CD4-positive, alpha-beta memory T cell (primary cell): Measurements from ENCODE around the gene SRSF5. TPM values are rescaled to one million over a fixed set of nuclear protein-coding genes. Genes with fewer than 3 reads are reported as not detected.
A peak's percentile ranks its signal among the peaks of the same experiment; 100 is the strongest.
"Not testable (repeated sequence)": the region's sequence is repeated elsewhere in the genome, so short reads cannot be mapped to it uniquely, and the experiment has no call there.

ENCODE experiments used
- CTCF ChIA-PET: fragments of 350-600 bp; sonication (Branson Sonifier 250); formaldehyde crosslinking; loops from one replicate; lab custom pipeline; 2021; ENCODE audit warnings: inconsistent platforms; ENCODE audit not compliant: partially characterized antibody; lab: Charles Lee
- POLR2A ChIA-PET: fragments of 350-600 bp; sonication (Branson Sonifier 250); formaldehyde crosslinking; loops from one replicate; lab custom pipeline; 2021; ENCODE audit not compliant: partially characterized antibody; lab: Charles Lee
- DNase-seq, 5 donors: peaks; one replicate each; pipeline versions ENCODE4 v3.0.0 to v3.0.0-alpha.2; 2020 to 2022; ENCODE audit warnings: mixed read lengths in 1 of 5
- H3K27ac ChIP-seq: one replicate; pipeline ENCODE4 v1.7.0; 2013; ENCODE audit warnings: low read depth, low read length
- H3K27me3 ChIP-seq: 2 replicates; pipeline ENCODE4 v1.7.0; 2013; ENCODE audit warnings: mild to moderate bottlenecking, low read length, moderate library complexity; ENCODE audit not compliant: insufficient read depth
- H3K36me3 ChIP-seq: 2 replicates; pipeline ENCODE4 v1.7.0; 2013; ENCODE audit warnings: mild to moderate bottlenecking, low read length, moderate library complexity; ENCODE audit not compliant: insufficient read depth
- H3K4me1 ChIP-seq: 2 replicates; pipeline ENCODE4 v1.7.0; 2013; ENCODE audit warnings: mild to moderate bottlenecking, low read length, moderate library complexity; ENCODE audit not compliant: insufficient read depth
- H3K4me3 ChIP-seq, 2 donors: one replicate each; pipeline ENCODE4 v1.7.0; 2013; ENCODE audit warnings: low read length in 2 of 2, mild to moderate bottlenecking in 1 of 2
- H3K9me3 ChIP-seq, 2 donors: one replicate each; pipeline ENCODE4 v1.7.0; 2013; ENCODE audit warnings: low read length in 2 of 2, control low read depth in 1 of 2; ENCODE audit not compliant: control insufficient read depth in 1 of 2
- H3K27ac Mint-ChIP-seq, 7 donors: one replicate each; pipeline ENCODE4 v1.8.0; 2020 to 2021; ENCODE audit warnings: mixed read lengths in 7 of 7, mild to moderate bottlenecking in 6 of 7, inconsistent platforms in 3 of 7, moderate library complexity in 3 of 7
- H3K27me3 Mint-ChIP-seq, 2 donors: one replicate each; pipeline ENCODE4 v1.8.0; 2020 to 2021; ENCODE audit warnings: mixed read lengths in 2 of 2
- H3K36me3 Mint-ChIP-seq, 2 donors: one replicate each; pipeline ENCODE4 v1.8.0; 2020 to 2021; ENCODE audit warnings: mixed read lengths in 2 of 2, inconsistent platforms in 1 of 2, mild to moderate bottlenecking in 1 of 2
- H3K4me1 Mint-ChIP-seq, 4 donors: one replicate each; pipeline ENCODE4 v1.8.0; 2020 to 2021; ENCODE audit warnings: mixed read lengths in 4 of 4, mild to moderate bottlenecking in 1 of 4
- H3K4me3 Mint-ChIP-seq, 8 donors: one replicate each; pipeline ENCODE4 v1.8.0; 2020 to 2021; ENCODE audit warnings: mixed read lengths in 8 of 8, mild to moderate bottlenecking in 7 of 8, moderate library complexity in 6 of 8, inconsistent platforms in 3 of 8
- H3K9me3 Mint-ChIP-seq, 8 donors: one replicate each; pipeline ENCODE4 v1.8.0; 2020 to 2021; ENCODE audit warnings: mixed read lengths in 8 of 8, mild to moderate bottlenecking in 5 of 8, inconsistent platforms in 3 of 8, moderate library complexity in 1 of 8
- intact Hi-C: fragments of 100-400 bp; cut with micrococcal nuclease; formaldehyde crosslinking; loops from one replicate; pipeline ENCODE4 v1.15.1; 2023
- polyA plus RNA-seq, 2 donors: library from polyadenylated mRNA; unstranded; fragments of 300-500 nt; fragmentation: Illumina TruSeq; gene quantifications; one replicate each; pipeline ENCODE4 v1.2.3, GENCODE V29; 2021
- total RNA-seq, 2 experiments: library from RNA; stranded (reverse); gene quantifications; one replicate each; pipeline ENCODE4 v1.2.3, GENCODE V29; 2021

Gene SRSF5
- total and polyA plus RNA-seq, 4 experiments from 2014 or later = 920 to 1,159 (median 955) TPM

GRCh38 chr14:69812711-69813110 is 45.8 kb downstream of the SRSF5 start:
- H3K27me3 Mint-ChIP-seq = peaks cover 2 to 11% of the 10 kb centered on the region in 2 donors
- ChIA-PET CTCF (interaction anchor here (0.7 kb wide), 1 partner anchor 30 kb away, joined by 3 read pairs; no protein-coding TSS in a partner anchor), POLR2A (no interaction called here)
- H3K9me3 Mint-ChIP-seq = no peaks in the 10 kb centered on the region
- H3K4me1 Mint-ChIP-seq = no peaks in the 10 kb centered on the region
- Histone ChIP-seq H3K4me1 (no peaks in the 10 kb centered on the region), H3K36me3 (no peaks in the 10 kb centered on the region), H3K9me3 (no peaks in the 10 kb centered on the region), H3K4me3 (no peak overlapping the region), H3K27ac (no peak overlapping the region), H3K27me3 (no peaks in the 10 kb centered on the region)
- H3K36me3 Mint-ChIP-seq = no peaks in the 10 kb centered on the region
- H3K4me3 Mint-ChIP-seq = no peak overlapping the region
- intact Hi-C loops = no loop called here
- no peak for DNase-seq
- H3K27ac Mint-ChIP-seq = no peak overlapping the region

DNA sequence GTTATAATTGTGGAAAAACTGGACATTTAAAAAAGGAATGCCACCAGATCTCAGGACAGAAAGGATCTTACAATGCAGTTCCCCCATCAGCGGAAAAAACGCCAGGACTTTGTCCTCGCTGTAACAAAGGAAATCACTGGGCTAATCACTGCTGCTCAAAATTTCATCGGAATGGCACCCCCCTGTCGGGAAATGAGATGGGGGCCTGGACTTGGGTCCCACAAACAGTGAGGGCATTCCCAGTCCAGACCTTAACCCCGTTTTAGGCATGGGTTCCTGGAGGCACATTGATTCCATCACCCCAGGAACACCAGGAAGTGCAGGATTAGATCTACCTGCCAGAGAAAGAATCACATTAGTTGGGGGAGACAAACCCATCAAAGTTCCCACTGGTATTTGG is 46.4 kb downstream of the SRSF5 start:
- H3K27ac Mint-ChIP-seq, DNase-seq, H3K4me1 Mint-ChIP-seq, POLR2A ChIA-PET, H3K27ac ChIP-seq, H3K4me3 ChIP-seq, H3K36me3 ChIP-seq, H3K4me3 Mint-ChIP-seq, intact Hi-C loops, H3K9me3 ChIP-seq, H3K9me3 Mint-ChIP-seq, H3K36me3 Mint-ChIP-seq, H3K27me3 ChIP-seq, H3K4me1 ChIP-seq, H3K27me3 Mint-ChIP-seq: not testable (repeated sequence)
- CTCF ChIA-PET = interaction anchor here (0.7 kb wide), 1 partner anchor 30 kb away, joined by 3 read pairs; no protein-coding TSS in a partner anchor

- H3K4me1 ChIP-seq = no peaks in the 10 kb centered on the region
- Mint-ChIP-seq H3K36me3 (no peaks in the 10 kb centered on the region), H3K27me3 (peaks cover 4 to 10% of the 10 kb centered on the region in 2 donors), H3K4me3 (no peak overlapping the region), H3K4me1 (peaks cover 0 to 4% (median 2%) of the 10 kb centered on the region in 4 donors), H3K9me3 (no peaks in the 10 kb centered on the region), H3K27ac (no peak overlapping the region)
- no peak overlapping the region for H3K4me3 ChIP-seq
- POLR2A ChIA-PET = no interaction called here
- no peaks in the 10 kb centered on the region for H3K9me3 ChIP-seq
- no peaks in the 10 kb centered on the region for H3K36me3 ChIP-seq
- CTCF ChIA-PET = interaction anchor here (0.7 kb wide), 1 partner anchor 11 kb away, joined by 3 read pairs; no protein-coding TSS in a partner anchor
- H3K27ac ChIP-seq = no peak overlapping the region
- DNase-seq = no peak
- H3K27me3 ChIP-seq = no peaks in the 10 kb centered on the region
- intact Hi-C loops = no loop called here
These were observed 47.5 kb downstream of the SRSF5 start for GRCh38 chr14:69814397-69814796.

GRCh38 chr14:69815556-69815955 is 48.6 kb downstream of the SRSF5 start:
- Mint-ChIP-seq H3K27ac (no peak overlapping the region), H3K4me3 (no peak overlapping the region), H3K27me3 (peaks cover 4 to 9% of the 10 kb centered on the region in 2 donors), H3K36me3 (no peaks in the 10 kb centered on the region), H3K4me1 (peaks cover 0 to 4% (median 2%) of the 10 kb centered on the region in 4 donors), H3K9me3 (no peaks in the 10 kb centered on the region)
- H3K36me3 ChIP-seq = no peaks in the 10 kb centered on the region
- no peak overlapping the region for H3K27ac ChIP-seq
- CTCF ChIA-PET = no interaction called here
- H3K9me3 ChIP-seq = no peaks in the 10 kb centered on the region
- H3K4me3 ChIP-seq = no peak overlapping the region
- POLR2A ChIA-PET = no interaction called here
- no peak for DNase-seq
- no peaks in the 10 kb centered on the region for H3K27me3 ChIP-seq
- no peaks in the 10 kb centered on the region for H3K4me1 ChIP-seq
- intact Hi-C loops = no loop called here

- intact Hi-C loops = no loop called here
- POLR2A ChIA-PET = no interaction called here
These were observed 49.3 kb downstream of the SRSF5 start for GRCh38 chr14:69816216-69816615.

GRCh38 chr14:69818758-69819191 is 51.8 kb downstream of the SRSF5 start:
- H3K27me3 Mint-ChIP-seq = peaks cover 4 to 7% of the 10 kb centered on the region in 2 donors
- POLR2A ChIA-PET = no interaction called here

More at GRCh38 chr14:69816216-69816615, 49.3 kb downstream of the SRSF5 start:
- H3K27ac ChIP-seq = no peak overlapping the region
- no peaks in the 10 kb centered on the region for H3K9me3 ChIP-seq
- Mint-ChIP-seq H3K4me1 (peaks cover 0 to 4% (median 2%) of the 10 kb centered on the region in 4 donors), H3K4me3 (no peak overlapping the region), H3K36me3 (no peaks in the 10 kb centered on the region), H3K9me3 (no peaks in the 10 kb centered on the region), H3K27ac (no peak overlapping the region), H3K27me3 (peaks cover 6 to 7% of the 10 kb centered on the region in 2 donors)
- H3K27me3 ChIP-seq = no peaks in the 10 kb centered on the region
- H3K4me3 ChIP-seq = no peak overlapping the region
- no peaks in the 10 kb centered on the region for H3K36me3 ChIP-seq
- no peaks in the 10 kb centered on the region for H3K4me1 ChIP-seq
- no peak for DNase-seq
- CTCF ChIA-PET = no interaction called here

GRCh38 chr14:69819607-69820006 is 52.7 kb downstream of the SRSF5 start:
- Histone ChIP-seq H3K9me3 (no peaks in the 10 kb centered on the region), H3K27ac (no peak overlapping the region), H3K27me3 (no peaks in the 10 kb centered on the region), H3K4me1 (no peaks in the 10 kb centered on the region), H3K36me3 (no peaks in the 10 kb centered on the region), H3K4me3 (no peak overlapping the region)
- intact Hi-C loops = no loop called here
- CTCF ChIA-PET = interaction anchor here (3.0 kb wide), 1 partner anchor 209 kb away, joined by 35 read pairs; no protein-coding TSS in a partner anchor
- POLR2A ChIA-PET = no interaction called here
- H3K4me3 Mint-ChIP-seq = no peak overlapping the region
- no peaks in the 10 kb centered on the region for H3K36me3 Mint-ChIP-seq
- no peak for DNase-seq
- peaks cover 0 to 4% (median 2%) of the 10 kb centered on the region in 4 donors for H3K4me1 Mint-ChIP-seq
- H3K9me3 Mint-ChIP-seq = no peaks in the 10 kb centered on the region
- peaks cover 4 to 9% of the 10 kb centered on the region in 2 donors for H3K27me3 Mint-ChIP-seq
- H3K27ac Mint-ChIP-seq = no peak overlapping the region

More at GRCh38 chr14:69818758-69819191, 51.8 kb downstream of the SRSF5 start:
- H3K4me3 ChIP-seq = no peak overlapping the region
- intact Hi-C loops = no loop called here
- peak; percentile 50 to 70 (median 58) for DNase-seq
- peak overlapping the region in 1 of 7 donors; percentile 19 for H3K27ac Mint-ChIP-seq
- H3K27me3 ChIP-seq = no peaks in the 10 kb centered on the region
- no peaks in the 10 kb centered on the region for H3K36me3 Mint-ChIP-seq
- H3K27ac ChIP-seq = no peak overlapping the region
- no peaks in the 10 kb centered on the region for H3K9me3 Mint-ChIP-seq
- CTCF ChIA-PET = interaction anchor here (0.7 to 3.0 kb wide), 17 partner anchors 9 to 1002 kb away, joined by 3 to 35 read pairs (median 3); partner anchors contain the start of gene CCDC177
- H3K4me1 ChIP-seq = no peaks in the 10 kb centered on the region
- H3K4me1 Mint-ChIP-seq = peaks cover 0 to 4% (median 2%) of the 10 kb centered on the region in 4 donors
- H3K36me3 ChIP-seq = no peaks in the 10 kb centered on the region
- H3K4me3 Mint-ChIP-seq = no peak overlapping the region
- H3K9me3 ChIP-seq = no peaks in the 10 kb centered on the region
